Muscle layer of duodenum (tissue), 2 donors: ENCODE measurements around the gene OR5M3.

Source experiments
- H3K27ac ChIP-seq: one replicate; pipeline ENCODE4 v1.7.0; 2013; ENCODE audit warnings: mild to moderate bottlenecking, low read length
- H3K27me3 ChIP-seq: one replicate; pipeline ENCODE4 v1.7.0; 2013; ENCODE audit warnings: low read depth, mild to moderate bottlenecking, control low read depth, low read length
- H3K36me3 ChIP-seq, 2 donors: one replicate each; pipeline ENCODE4 v1.7.0; 2013; ENCODE audit warnings: low read length in 2 of 2, control low read depth in 1 of 2, mild to moderate bottlenecking in 1 of 2; ENCODE audit not compliant: insufficient read depth in 2 of 2, control insufficient read depth in 1 of 2
- H3K4me1 ChIP-seq, 2 donors: one replicate each; pipeline ENCODE4 v1.7.0; 2013; ENCODE audit warnings: low read length in 2 of 2, mild to moderate bottlenecking in 2 of 2, control low read depth in 1 of 2, moderate library complexity in 1 of 2; ENCODE audit not compliant: insufficient read depth in 2 of 2, control insufficient read depth in 1 of 2
- H3K4me3 ChIP-seq, 2 donors: one replicate each; pipeline ENCODE4 v1.7.0; 2013; ENCODE audit warnings: low read length in 2 of 2, low read depth in 1 of 2, mild to moderate bottlenecking in 1 of 2
- H3K9me3 ChIP-seq, 2 donors: one replicate each; pipeline ENCODE4 v1.7.0; 2013; ENCODE audit warnings: low read length in 2 of 2, control low read depth in 1 of 2, mild to moderate bottlenecking in 1 of 2; ENCODE audit not compliant: control insufficient read depth in 1 of 2
- donor health status: healthy.

OR5M3 gene

GRCh38 chr11:56473252-56473651, at the start of gene OR5M3:
Gene OR5M3, minus strand, starts transcription at chr11:56473352. Its CDS starts 2,855 bp downstream, at chr11:56470497.
- Histone ChIP-seq H3K4me1 (no peaks in the 10 kb centered on the region), H3K27ac (no peak within 1 kb of the TSS), H3K4me3 (no peak within 1 kb of the TSS), H3K27me3 (no peaks in the 10 kb centered on the region), H3K9me3 (no peaks in the 10 kb centered on the region), H3K36me3 (no peaks in the 10 kb centered on the region)

GRCh38 chr11:56522008-56522407, 48.9 kb upstream of the OR5M3 start:
- Histone ChIP-seq H3K27ac (no peak overlapping the region), H3K36me3 (no peaks in the 10 kb centered on the region), H3K4me3 (no peak overlapping the region), H3K27me3 (no peaks in the 10 kb centered on the region), H3K9me3 (no peaks in the 10 kb centered on the region), H3K4me1 (no peaks in the 10 kb centered on the region)

- H3K4me3 ChIP-seq: no peak overlapping the region
- no peaks in the 10 kb centered on the region for H3K27me3 ChIP-seq
- H3K9me3 ChIP-seq: no peaks in the 10 kb centered on the region
- no peaks in the 10 kb centered on the region for H3K36me3 ChIP-seq
- no peak overlapping the region for H3K27ac ChIP-seq
- no peaks in the 10 kb centered on the region for H3K4me1 ChIP-seq
Measured at GRCh38 chr11:56513280-56513679, 40.1 kb upstream of the OR5M3 start.

- H3K9me3 ChIP-seq: no peaks in the 10 kb centered on the region
- no peaks in the 10 kb centered on the region for H3K36me3 ChIP-seq
Measured at GRCh38 chr11:56509439-56509838, 36.3 kb upstream of the OR5M3 start.

GRCh38 chr11:56497010-56497409, 23.9 kb upstream of the OR5M3 start:
- H3K36me3 ChIP-seq: no peaks in the 10 kb centered on the region
- H3K27me3 ChIP-seq: no peaks in the 10 kb centered on the region
- H3K4me3 ChIP-seq: no peak overlapping the region
- no peaks in the 10 kb centered on the region for H3K4me1 ChIP-seq
- H3K27ac ChIP-seq: no peak overlapping the region
- H3K9me3 ChIP-seq: no peaks in the 10 kb centered on the region

More at GRCh38 chr11:56509439-56509838, 36.3 kb upstream of the OR5M3 start:
- Histone ChIP-seq H3K27me3 (no peaks in the 10 kb centered on the region), H3K27ac (no peak overlapping the region), H3K4me1 (no peaks in the 10 kb centered on the region), H3K4me3 (no peak overlapping the region)

- Histone ChIP-seq H3K27me3 (no peaks in the 10 kb centered on the region), H3K4me1 (no peaks in the 10 kb centered on the region), H3K27ac (no peak overlapping the region), H3K36me3 (no peaks in the 10 kb centered on the region), H3K4me3 (no peak overlapping the region), H3K9me3 (no peaks in the 10 kb centered on the region)
Measured at GRCh38 chr11:56495117-56495516, 22.0 kb upstream of the OR5M3 start.

GRCh38 chr11:56491270-56491669, 18.1 kb upstream of the OR5M3 start, which contains the start of gene OR5M8:
Gene OR5M8, minus strand, starts transcription at chr11:56491370. Its CDS starts 0 bp downstream, at chr11:56491370.
- Histone ChIP-seq H3K4me3 (no peak within 1 kb of the TSS), H3K27ac (no peak within 1 kb of the TSS), H3K9me3 (peaks cover 0 to 3% of the 10 kb centered on the region in 2 donors), H3K36me3 (no peaks in the 10 kb centered on the region), H3K27me3 (no peaks in the 10 kb centered on the region), H3K4me1 (no peaks in the 10 kb centered on the region)

GRCh38 chr11:56486801-56487200, 13.6 kb upstream of the OR5M3 start:
- Histone ChIP-seq H3K27me3 (no peaks in the 10 kb centered on the region), H3K4me3 (no peak overlapping the region), H3K36me3 (no peaks in the 10 kb centered on the region), H3K27ac (no peak overlapping the region), H3K4me1 (no peaks in the 10 kb centered on the region), H3K9me3 (peaks cover 0 to 3% of the 10 kb centered on the region in 2 donors)

- Histone ChIP-seq H3K27me3 (no peaks in the 10 kb centered on the region), H3K9me3 (no peaks in the 10 kb centered on the region), H3K4me1 (no peaks in the 10 kb centered on the region), H3K27ac (no peak overlapping the region), H3K4me3 (no peak overlapping the region), H3K36me3 (no peaks in the 10 kb centered on the region)
Measured at GRCh38 chr11:56474729-56475235, 1.6 kb upstream of the OR5M3 start.

GRCh38 chr11:56457076-56457475, 16.1 kb downstream of the OR5M3 start:
- no peaks in the 10 kb centered on the region for H3K36me3 ChIP-seq
- no peaks in the 10 kb centered on the region for H3K27me3 ChIP-seq
- no peak overlapping the region for H3K27ac ChIP-seq
- no peak overlapping the region for H3K4me3 ChIP-seq
- no peaks in the 10 kb centered on the region for H3K9me3 ChIP-seq
- no peaks in the 10 kb centered on the region for H3K4me1 ChIP-seq

- Histone ChIP-seq H3K4me3 (no peak overlapping the region), H3K36me3 (no peaks in the 10 kb centered on the region), H3K27ac (no peak overlapping the region), H3K4me1 (no peaks in the 10 kb centered on the region), H3K9me3 (no peaks in the 10 kb centered on the region), H3K27me3 (no peaks in the 10 kb centered on the region)
Measured at GRCh38 chr11:56453521-56453920, 19.6 kb downstream of the OR5M3 start.
